Medulla oblongata (tissue), 1 donor: ENCODE results near the gene ROPN1L.
"Not testable (repeated sequence)": the region's sequence is repeated elsewhere in the genome, so short reads cannot be mapped to it uniquely, and the experiment has no call there.

Source experiments
- DNase-seq: peaks from one replicate; pipeline ENCODE4 v3.0.0-alpha.2; 2015; ENCODE audit errors: extremely low spot score

ROPN1L gene

GRCh38 chr5:10501554-10502075 lies 59.9 kb downstream of the ROPN1L start:
- DNase-seq, result no peak

GRCh38 chr5:10502130-10502529 lies 60.5 kb downstream of the ROPN1L start:
- no peak for DNase-seq

DNA sequence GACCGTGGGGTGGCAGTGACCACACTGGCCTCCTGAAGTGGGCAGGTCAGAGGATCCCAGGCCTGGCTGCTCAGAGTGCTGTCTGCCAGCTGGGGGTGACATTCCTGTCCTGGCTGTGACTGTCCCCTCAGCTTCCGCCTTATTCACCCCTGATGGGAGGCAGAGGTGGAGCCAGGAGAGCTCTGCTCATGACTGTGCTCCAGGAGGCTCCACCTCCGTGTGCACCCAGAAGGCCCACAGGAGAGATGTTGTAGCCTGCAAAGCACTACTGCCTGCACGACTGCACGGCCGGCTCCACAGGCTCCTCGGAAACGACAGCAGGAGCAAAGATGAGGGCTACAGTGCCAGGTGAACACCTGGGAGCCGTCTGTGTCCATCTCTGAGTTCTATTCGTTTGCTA lies 60.9 kb downstream of the ROPN1L start:
- no peak for DNase-seq

DNA sequence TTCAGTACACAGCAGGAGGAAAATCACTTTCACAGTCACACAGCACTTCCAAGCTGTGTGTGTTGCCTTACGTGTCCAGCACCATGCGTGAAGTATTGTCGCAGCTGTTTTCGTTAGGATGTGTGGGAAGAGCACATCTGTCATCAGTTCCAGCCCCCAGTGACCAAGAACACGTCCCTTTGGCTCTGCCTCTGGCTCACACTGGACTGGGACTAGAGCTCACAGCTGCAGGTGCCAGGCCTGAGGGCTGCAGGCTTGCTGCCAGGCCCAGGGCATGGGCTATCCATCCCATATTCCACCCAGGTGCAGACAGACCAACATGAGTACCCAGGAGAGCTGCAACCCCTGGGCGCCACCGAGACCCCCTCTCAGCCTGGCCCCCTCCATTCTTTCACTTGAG lies 61.6 kb downstream of the ROPN1L start:
- no peak for DNase-seq

- no peak for DNase-seq
Measured at GRCh38 chr5:10503997-10504793, 62.5 kb downstream of the ROPN1L start.

DNA sequence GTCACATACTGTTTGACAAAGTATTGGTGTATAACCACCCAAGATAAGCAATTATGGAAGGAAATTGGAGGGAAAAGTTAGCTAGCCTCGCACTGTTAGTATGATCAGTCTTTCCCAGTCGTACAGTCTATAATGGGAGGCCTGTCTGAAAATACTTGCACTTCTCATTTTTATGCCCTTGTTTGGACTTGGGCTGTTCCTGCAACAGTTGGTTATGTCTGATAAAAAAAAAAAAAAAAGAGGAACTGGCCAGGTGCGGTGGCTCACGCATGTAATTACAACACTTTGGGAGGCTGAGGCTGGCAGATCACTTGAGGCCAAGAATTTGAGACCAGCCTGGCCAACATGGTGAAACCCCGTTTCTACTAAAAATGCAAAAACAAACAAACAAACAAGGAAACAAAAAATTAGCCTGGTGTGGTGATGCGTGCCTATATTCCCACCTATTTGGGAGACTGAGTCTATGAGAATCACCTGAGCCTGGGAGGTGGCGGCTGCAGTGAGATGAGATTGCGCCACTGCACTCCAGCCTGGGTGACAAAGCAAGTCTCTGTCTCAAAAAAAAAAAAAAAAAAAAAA lies 63.9 kb downstream of the ROPN1L start:
- peak; percentile 27 for DNase-seq

DNA sequence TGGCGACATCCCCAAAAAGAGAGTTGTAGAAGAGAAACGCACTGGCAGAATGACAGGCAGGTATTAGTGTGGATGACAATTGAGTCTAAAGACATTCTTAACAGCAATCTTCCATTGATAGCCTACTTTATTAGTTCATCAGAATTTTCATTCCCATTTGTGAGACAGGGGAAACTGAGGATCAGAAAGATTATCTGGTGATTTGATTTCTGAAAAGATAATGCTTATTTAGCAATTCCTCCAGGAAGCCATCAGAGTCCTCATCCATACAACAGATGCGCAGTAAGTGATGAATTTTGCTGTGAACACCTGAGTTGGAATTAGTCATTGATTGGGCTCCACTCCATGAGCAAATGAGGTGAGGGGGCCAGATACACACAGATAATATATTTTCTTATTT lies 64.9 kb downstream of the ROPN1L start:
- no peak for DNase-seq

DNA sequence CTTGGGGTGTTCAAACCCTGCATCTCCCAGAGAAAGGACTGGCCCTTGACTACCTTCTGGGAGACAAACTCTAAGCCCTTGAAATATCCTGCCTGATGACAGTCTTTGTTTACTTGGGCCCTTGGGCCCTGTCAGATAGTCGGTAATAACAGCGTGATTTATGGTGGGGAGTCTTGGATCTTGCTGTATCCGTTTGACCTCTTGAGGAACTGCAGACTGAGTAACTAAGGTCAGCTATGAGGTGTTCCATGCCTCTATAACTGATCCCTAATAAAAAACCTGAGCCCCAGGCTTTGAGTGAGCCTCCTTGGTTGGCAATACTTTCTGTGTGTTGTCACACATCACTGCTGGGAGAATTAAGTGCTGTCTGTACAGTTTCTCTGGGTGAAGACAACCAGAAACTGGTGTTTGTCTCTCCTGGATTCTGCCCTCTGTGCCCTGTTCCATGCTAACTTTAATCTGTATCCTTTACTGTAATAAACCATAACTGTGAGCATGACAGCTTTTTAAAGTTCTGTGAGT lies 66.0 kb downstream of the ROPN1L start:
- no peak for DNase-seq

GRCh38 chr5:10509575-10509974 lies 67.9 kb downstream of the ROPN1L start:
- DNase-seq, result no peak

- no peak for DNase-seq
Measured at GRCh38 chr5:10511741-10512640, 70.3 kb downstream of the ROPN1L start.

DNA sequence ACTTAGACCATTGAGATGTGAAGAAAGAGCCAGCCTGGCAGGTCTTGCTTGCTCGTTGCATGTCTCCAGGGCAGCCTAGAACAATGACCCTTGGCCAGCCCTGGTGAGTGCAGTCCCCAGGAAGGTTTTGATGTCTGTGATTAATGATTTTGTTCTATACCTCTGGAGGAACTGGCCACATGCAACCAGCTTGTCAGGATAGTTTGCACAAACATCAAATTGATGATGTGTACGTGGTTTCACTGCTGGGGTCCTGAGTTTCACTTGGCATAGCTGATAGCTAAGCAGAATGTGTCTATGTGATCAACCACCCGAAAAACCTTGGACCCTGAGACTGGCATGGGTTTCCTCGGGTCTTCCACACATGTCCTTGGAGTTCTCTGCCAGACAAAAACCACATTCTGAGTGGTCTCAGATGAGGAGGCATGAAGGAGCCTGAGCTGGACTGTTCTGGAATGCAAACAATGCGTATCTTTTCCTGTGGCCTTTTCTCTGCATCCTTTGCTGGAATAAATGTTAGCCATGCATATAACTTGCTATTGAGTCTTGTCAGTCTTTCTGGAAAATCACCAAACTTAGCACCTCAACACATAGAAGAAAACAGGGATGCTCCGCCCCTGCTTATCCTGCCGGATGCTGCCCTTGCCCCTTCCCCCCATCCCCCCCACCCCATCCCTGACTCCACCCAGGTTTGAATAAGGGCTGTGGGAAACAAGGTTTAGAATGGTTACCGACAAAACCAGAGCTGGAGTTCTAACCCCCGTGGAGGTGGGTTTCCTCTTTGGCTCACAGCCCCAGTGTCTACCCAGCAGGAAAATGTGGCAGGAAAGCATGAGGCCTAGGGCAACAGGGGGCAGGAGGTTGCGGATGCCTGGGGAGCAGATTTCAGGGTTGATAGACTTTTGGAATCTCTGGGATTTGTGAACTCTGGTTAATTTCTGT lies 72.1 kb downstream of the ROPN1L start:
- DNase-seq, result no peak

DNA sequence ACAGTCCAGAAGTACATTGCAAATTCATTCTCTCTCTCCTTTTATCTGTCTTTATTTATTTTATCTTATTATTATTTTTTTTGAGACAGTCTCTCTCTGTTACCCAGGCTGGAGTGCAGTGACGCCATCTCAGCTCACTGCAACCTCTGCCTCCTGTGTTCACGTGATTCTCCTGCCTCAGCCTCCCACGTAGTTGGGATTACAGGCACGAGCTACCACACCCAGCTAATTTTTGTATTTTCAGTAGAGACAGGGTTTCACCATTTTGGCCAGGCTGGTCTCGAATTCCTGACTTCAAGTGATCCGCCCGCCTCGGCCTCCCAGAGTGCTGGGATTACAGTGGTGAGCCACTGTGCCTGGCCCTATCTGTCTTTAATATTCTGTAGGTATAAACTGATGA lies 72.9 kb downstream of the ROPN1L start:
- DNase-seq, result not testable (repeated sequence)
